Measurements from ENCODE around the gene STK32B. TPM values are rescaled to one million over a fixed set of nuclear protein-coding genes. Genes with fewer than 3 reads are reported as not detected.

Gene STK32B
- total and polyA plus RNA-seq, 2 of the 4 experiments (the other 2 are of a cell fraction): 5.5 to 6.3 TPM

DNA sequence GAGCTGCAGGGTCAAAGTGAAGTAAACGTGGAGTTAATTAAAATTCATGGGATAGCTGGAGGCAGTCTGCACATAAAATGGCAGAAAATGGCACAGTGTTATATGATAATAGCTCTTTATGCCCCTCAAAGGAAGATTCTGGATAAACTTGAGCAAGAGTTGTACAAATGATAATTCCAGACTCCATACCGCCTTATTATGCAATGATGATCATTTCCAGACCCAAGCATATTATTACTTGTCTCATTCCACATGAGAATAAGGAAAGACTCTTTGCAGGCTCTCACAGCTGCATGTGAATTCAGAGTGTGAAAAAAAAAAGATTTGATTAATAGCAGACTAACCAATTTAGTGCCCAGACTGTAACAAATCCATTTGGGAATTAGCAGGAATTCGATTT, 105.4 kb downstream of the STK32B start:
- Histone ChIP-seq H4K20me1 (ENCODE audit: insufficient read depth, low read length) (no peaks in the 10 kb centered on the region), H3K4me2 (ENCODE audit: low read depth, low read length) (no peak overlapping the region), H3K79me1 (ENCODE audit: low read depth in 1 of 2, low read length in 2 of 2) (peaks cover 0 to 18% of the 10 kb centered on the region in 2 experiments; a peak in 2 of 4 replicates), H3K36me3 (ENCODE audit: control insufficient read depth, insufficient read depth, low read length) (no peaks in the 10 kb centered on the region), H2AFZ (replicated peaks; ENCODE audit: low read length, poor library complexity) (no peak overlapping the region), H3K18ac (ENCODE audit: low read depth, low read length) (no peak overlapping the region), H3K23ac (ENCODE audit: low read depth, low read length) (no peak overlapping the region), H3K14ac (replicated peaks; ENCODE audit: low read depth, low read length) (no peak overlapping the region), H4K5ac (ENCODE audit: low read depth, low read length) (no peak overlapping the region), H3K4ac (ENCODE audit: low read depth, low read length) (no peak overlapping the region), H2BK120ac (ENCODE audit: low read depth, low read length) (no peak overlapping the region), H4K91ac (ENCODE audit: insufficient read depth, low read depth, low read length) (no peak overlapping the region), H2BK20ac (ENCODE audit: low read depth, low read length) (no peak overlapping the region), H4K8ac (ENCODE audit: low read depth in 2 of 2, low read length in 2 of 2) (no peak overlapping the region), H2BK15ac (ENCODE audit: low read depth, low read length) (no peak overlapping the region), H2BK5ac (ENCODE audit: low read depth, low read length, poor library complexity, severe bottlenecking) (no peak overlapping the region), H3K4me3 (ENCODE audit: insufficient read depth, low read depth, low read length) (no peak overlapping the region), H3K56ac (ENCODE audit: extremely low read depth, insufficient read depth, low read length) (no peak overlapping the region), H3K27ac (ENCODE audit: insufficient read depth, low read length) (no peak overlapping the region), H2AK9ac (replicated peaks; ENCODE audit: low read depth, low read length, poor library complexity) (no peak overlapping the region), H3K9me3 (ENCODE audit: control insufficient read depth, insufficient read depth, low read length) (no peaks in the 10 kb centered on the region), H3K9me1 (ENCODE audit: insufficient read depth, low read length) (peaks cover 17% of the 10 kb centered on the region; the same call in 1 of the 2 replicates), H2AK5ac (ENCODE audit: low read depth, low read length) (no peak overlapping the region), H3K4me1 (ENCODE audit: control insufficient read depth, insufficient read depth, low read length) (peaks cover 14% of the 10 kb centered on the region), H3K27me3 (ENCODE audit: control insufficient read depth, insufficient read depth, low read length) (no peaks in the 10 kb centered on the region), H3K9ac (ENCODE audit: low read depth, low read length) (no peak overlapping the region)
- dilution Hi-C loops (cut with HindIII; ENCODE audit: low sequenced_read_pairs, unreplicated experiment) (no loop called here), in situ Hi-C loops (cut with MboI; ENCODE audit: low sequenced_read_pairs) (no loop called here), intact Hi-C loops (cut with micrococcal nuclease) (no loop called here)
- TF ChIP-seq, protein P1, sequence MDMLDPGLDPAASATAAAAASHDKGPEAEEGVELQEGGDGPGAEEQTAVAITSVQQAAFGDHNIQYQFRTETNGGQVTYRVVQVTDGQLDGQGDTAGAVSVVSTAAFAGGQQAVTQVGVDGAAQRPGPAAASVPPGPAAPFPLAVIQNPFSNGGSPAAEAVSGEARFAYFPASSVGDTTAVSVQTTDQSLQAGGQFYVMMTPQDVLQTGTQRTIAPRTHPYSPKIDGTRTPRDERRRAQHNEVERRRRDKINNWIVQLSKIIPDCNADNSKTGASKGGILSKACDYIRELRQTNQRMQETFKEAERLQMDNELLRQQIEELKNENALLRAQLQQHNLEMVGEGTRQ (IDR thresholded peaks at IDR 0.05; ENCODE audit: low read depth, low read length): no peak
- no peak for TF ChIP-seq MAZ (IDR thresholded peaks at IDR 0.05; ENCODE audit: borderline replicate concordance, low read depth, low read length)
- TF ChIP-seq, protein P2, sequence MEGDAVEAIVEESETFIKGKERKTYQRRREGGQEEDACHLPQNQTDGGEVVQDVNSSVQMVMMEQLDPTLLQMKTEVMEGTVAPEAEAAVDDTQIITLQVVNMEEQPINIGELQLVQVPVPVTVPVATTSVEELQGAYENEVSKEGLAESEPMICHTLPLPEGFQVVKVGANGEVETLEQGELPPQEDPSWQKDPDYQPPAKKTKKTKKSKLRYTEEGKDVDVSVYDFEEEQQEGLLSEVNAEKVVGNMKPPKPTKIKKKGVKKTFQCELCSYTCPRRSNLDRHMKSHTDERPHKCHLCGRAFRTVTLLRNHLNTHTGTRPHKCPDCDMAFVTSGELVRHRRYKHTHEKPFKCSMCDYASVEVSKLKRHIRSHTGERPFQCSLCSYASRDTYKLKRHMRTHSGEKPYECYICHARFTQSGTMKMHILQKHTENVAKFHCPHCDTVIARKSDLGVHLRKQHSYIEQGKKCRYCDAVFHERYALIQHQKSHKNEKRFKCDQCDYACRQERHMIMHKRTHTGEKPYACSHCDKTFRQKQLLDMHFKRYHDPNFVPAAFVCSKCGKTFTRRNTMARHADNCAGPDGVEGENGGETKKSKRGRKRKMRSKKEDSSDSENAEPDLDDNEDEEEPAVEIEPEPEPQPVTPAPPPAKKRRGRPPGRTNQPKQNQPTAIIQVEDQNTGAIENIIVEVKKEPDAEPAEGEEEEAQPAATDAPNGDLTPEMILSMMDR (conservative IDR thresholded peaks at IDR 0.05; ENCODE audit: low read depth, low read length): no peak
- TF ChIP-seq RFX5 (IDR thresholded peaks at IDR 0.05; ENCODE audit: low read depth, low read length): no peak
- TF ChIP-seq CHD1 (IDR thresholded peaks at IDR 0.05; ENCODE audit: low read depth, low read length): no peak
- no peak for TF ChIP-seq CEBPB (IDR thresholded peaks at IDR 0.05; ENCODE audit: low read depth, low read length)
- TF ChIP-seq RAD21 (IDR thresholded peaks at IDR 0.05; ENCODE audit: low read length): no peak
- no peak for TF ChIP-seq MXI1 (IDR thresholded peaks at IDR 0.05; ENCODE audit: borderline replicate concordance, low read depth, low read length)
- no peak for TF ChIP-seq RCOR1 (IDR thresholded peaks at IDR 0.05; ENCODE audit: insufficient replicate concordance, low read length)
- no peak for TF ChIP-seq FOS (IDR thresholded peaks at IDR 0.05; ENCODE audit: low read depth, low read length)
- 50% methylated on average over 1 of the region's 3 CpGs; no CpG with 5 or more reads in 1 of the 2 experiments for WGBS, 2 experiments (ENCODE audit: extremely low coverage in 2 of 2, insufficient read length in 1 of 2)
- DNase-seq: no peak
- BruUV-seq (replicated peaks): no TSS peak
- CTCF ChIA-PET: interaction anchor here (0.8 kb wide), 1 partner anchor 629 kb away, joined by 3 read pairs; no protein-coding TSS in a partner anchor
- POLR2A ChIA-PET (ENCODE audit: unreplicated experiment): no interaction called here
- no peak for ATAC-seq (ENCODE audit: low read depth)
